Hippocampal formation (tissue), 2 donors: ENCODE data around the gene MASP2.
"Not testable (repeated sequence)": the region's sequence is repeated elsewhere in the genome, so short reads cannot be mapped to it uniquely, and the experiment has no call there.

Source experiments
- DNase-seq, 2 donors: peaks; one replicate each; lab custom pipeline; 2025; lab: John Stamatoyannopoulos, UW

MASP2 gene

GRCh38 chr1:10990828-10991227 lies 56.2 kb downstream of the MASP2 start:
- no peak for DNase-seq

DNA sequence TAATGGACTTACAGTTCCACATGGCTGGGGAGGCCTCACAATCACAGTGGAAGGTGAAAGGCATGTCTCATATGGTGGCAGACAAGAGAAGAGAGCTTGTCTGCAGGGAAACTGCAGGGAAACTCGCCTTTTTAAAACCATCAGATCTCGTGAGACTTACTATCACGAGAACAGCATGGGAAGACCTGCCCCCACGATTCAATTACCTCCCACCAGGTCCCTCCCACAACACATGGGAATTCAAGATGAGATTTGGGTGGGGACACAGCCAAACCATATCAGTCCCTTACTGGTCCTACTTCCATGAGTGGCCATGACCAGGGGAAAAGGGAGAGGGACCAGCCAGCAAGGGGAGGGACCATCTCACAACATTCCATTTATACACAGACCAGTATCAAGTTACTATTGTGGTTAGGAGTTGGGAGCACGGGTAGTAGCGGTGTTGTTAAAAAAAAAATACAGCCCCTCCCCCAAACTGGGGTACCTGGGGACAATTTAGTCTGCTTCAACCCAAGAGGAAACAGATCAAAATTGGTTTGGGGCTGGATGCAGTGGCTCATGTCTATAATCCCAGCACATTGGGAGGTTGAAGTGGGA lies 57.0 kb downstream of the MASP2 start:
- DNase-seq, result not testable (repeated sequence)

GRCh38 chr1:10989095-10989494 lies 57.9 kb downstream of the MASP2 start:
- no peak for DNase-seq

DNA sequence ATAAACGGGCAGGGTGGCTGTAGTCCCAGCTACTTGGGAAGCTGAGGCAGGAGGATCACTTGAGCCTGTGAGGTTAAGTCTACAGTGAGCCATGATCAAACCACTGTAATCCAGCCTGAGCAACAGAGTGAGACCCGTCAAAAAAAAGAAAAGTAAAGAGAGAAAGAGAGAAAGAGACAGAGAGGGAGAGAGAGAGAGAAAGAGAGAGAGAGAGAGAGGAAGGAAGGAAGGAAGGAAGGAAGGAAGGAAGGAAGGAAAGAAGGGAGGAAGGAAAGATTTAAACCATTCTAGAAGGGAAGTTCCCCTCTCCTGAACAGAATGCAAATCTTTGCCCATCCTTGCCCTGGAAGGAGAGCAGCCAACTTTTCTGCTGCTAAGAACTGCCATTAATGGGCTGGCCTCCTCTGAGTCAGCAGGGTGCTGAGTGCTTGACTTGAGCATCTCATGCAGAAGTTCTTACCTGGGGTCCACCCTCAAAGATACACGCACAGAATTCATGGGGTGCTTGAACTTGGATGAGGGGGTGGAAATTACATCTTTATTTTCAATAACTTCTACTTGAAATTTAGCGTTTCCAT lies 59.1 kb downstream of the MASP2 start:
- DNase-seq, result no peak

- DNase-seq, result no peak
Observed at GRCh38 chr1:10986525-10986890, 60.5 kb downstream of the MASP2 start.

- DNase-seq, result peak; percentile 82 to 85
Observed at GRCh38 chr1:10980841-10981727, 66.0 kb downstream of the MASP2 start.

DNA sequence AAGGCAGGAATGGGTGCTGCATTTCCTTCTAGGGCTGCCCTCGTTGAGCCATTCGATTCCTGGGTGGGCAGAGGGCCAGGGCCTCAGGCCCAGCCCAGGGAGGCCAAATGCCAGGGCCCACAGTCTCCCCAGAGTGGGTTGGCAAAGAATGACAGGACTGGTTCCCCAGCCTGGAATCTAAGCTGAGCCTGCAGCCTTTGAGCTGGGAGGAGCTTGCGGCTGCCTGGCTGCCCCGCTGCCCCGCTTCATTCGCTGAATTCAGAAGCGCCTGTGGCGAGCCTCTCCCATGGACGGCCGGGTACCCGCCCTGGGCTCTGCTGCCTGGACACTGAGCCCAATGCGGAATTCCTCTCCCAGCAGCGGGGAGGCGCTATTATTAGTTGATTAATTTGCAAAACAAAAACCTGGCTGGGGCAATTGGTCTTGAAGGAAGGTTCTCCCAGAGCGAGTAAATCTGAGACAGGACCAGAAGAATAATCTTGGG lies 66.9 kb downstream of the MASP2 start:
- peak; percentile 86 to 90 for DNase-seq

DNA sequence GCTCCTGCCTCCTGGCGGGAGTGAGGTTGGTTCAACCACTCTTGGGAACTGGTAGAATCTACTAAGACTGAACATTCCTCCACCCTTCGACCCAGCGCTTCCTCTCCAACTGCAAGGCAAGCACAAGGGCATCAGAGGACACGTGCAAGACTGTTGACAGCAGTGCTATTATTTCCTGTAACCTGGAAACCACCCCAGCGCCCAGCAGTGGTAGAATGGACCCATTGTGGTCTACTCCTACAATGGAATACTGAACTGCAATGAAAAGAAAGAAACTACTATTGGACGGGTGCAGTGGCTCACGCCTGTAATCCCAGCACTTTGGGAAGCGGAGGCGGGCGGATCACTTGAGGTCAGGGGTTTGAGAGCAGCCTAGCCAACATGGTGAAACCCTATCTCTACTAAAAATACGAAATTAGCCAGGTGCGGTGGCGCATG lies 67.5 kb downstream of the MASP2 start:
- DNase-seq, result peak; percentile 82 to 90

- DNase-seq, result no peak
Observed at GRCh38 chr1:10978719-10979118, 68.3 kb downstream of the MASP2 start.
